Measurements from ENCODE around the gene GAREM1.

The GAREM1 gene

DNA sequence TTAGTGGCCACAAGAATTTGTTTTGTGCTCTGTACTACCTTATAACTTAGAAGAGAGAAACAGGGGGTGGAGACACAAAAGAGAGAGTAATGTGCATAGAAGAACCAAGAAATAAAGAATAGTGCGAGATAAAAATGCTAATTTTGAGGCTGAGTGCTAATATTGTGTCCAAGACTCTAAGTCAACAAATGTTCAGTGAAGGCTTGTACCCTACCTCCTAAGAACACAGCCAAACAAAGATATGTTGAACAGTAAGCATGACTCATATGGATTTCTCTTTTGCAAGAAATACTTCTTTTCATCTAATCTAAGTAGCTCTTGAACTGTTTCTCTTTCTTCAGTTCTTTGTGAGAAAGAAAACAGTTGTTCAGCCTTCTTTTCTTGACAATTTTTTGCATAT lies 45.2 kb downstream of the GAREM1 start:
- DNase-seq (ENCODE audit: low read depth, low spot score), result peak; percentile 11

DNA sequence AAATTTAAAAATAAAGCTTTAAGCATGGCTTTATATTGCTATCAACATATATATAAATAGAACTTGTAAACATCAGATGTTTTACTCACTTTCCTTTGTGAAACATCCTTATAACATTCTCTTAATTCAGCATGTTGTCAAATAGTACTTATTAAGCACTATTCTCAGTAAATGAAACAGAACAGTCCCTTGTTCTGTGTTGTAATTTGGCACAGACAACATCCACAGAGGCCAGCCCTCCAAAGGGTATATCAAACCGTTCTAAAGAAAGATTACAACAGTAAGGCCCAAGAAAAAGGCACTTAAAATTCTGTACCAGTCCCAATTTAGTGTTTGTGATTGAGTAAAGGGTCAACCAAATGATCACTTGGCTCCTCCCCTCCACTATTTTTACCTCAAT lies 46.0 kb downstream of the GAREM1 start:
- no peak for DNase-seq (ENCODE audit: low read depth, low spot score)

DNA sequence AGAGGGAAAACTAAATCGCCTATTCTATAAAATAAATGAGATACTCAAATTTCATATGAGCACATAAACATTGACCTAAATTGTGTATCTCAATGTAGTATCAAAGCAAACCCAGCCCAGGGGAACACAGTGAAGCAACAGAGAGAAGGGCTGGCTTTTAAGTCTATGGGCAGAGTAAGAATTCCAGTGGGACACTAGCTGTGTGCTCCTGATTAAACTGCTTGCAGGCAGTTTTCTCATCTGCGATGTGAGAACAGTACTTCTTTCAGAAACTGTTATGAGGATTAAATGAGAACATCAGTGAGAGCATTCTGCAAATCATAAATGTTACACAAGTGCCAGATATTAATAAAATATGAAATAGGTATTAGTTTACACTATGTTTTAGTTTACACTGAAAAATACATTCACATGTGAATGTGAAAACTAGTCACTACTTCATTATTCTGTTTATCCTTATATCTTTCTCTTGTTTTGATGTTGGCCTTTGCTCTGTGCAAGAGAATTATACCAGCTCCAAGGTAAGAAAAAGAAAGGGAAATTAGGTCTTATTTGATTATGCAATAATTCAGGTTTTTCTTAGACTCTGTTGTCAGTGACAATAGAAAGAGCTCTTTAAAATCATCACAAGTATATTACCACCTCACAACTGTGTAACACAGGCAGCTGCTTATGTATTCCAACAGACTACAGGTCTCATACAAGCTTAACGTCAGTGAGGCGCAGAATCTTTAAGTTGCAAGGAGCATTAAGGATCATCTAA lies 47.5 kb downstream of the GAREM1 start:
- no peak for DNase-seq (ENCODE audit: low read depth, low spot score)

DNA sequence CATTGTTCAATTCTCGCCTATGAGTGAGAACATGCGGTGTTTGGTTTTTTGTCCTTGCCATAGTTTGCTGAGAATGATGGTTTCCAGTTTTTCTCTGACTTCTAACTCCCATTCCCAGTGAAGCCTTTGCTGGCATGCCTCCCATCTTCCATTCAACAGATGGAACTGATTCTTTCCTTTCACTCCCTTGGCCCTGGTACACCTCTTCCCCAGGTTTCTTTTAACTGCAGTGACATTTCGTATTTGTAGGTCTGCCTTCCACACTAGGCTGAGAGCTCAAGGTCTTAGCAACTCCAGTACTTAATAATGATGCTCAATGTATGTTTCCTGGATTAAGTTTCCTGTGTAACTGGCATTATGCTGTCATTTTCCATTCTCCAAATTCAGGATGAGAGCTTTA lies 48.5 kb downstream of the GAREM1 start:
- DNase-seq (ENCODE audit: low read depth, low spot score), result no peak

DNA sequence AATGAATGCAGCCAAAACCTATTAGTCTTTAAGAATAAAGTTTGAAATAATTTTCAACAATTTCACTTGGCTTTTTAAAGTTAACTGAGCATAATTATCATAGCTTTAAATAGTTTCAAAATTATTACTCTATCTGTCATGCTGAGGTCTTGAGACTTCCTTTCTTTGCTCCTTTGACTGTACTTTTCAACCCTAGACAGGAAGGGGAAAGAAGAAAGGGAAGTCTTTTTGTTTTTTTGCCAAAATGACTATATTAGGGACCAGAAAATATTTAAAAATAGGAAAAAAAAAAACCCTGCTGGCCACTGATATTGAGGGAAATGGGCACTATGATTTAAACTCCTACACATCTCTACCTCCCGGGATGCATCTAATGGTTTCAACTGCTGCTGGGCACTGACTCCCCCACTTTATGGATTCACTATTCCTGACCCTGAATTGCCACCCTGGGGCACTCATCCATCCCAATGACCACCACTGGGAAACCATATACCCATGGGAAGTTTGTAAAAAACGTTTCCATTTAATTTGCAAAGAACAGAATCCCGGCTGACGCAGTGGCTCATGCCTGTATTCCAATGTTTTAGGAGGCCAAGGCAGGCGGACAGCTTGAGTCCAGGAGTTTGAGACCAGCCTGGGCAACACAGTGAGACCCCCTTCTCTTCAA lies 50.5 kb downstream of the GAREM1 start:
- DNase-seq (ENCODE audit: low read depth, low spot score), result no peak

DNA sequence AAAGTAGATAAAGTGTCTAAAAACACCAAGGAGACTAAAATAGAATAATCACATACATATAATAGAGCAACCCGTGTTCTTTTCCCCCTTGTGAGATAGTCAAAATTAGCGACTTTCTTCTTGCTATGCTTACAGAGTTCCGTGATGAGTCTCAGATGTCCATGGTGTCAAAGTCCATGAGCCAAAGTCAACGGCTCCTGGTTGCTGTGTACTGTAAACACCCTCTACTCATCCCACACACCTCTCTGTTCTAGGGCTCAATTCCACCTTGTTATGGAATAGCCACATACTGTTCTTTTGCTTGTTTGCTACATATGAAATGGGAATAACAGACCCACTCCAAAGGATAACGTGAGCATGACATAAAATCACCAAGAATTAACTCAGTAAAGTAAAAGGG lies 52.5 kb downstream of the GAREM1 start:
- DNase-seq (ENCODE audit: low read depth, low spot score), result no peak

DNA sequence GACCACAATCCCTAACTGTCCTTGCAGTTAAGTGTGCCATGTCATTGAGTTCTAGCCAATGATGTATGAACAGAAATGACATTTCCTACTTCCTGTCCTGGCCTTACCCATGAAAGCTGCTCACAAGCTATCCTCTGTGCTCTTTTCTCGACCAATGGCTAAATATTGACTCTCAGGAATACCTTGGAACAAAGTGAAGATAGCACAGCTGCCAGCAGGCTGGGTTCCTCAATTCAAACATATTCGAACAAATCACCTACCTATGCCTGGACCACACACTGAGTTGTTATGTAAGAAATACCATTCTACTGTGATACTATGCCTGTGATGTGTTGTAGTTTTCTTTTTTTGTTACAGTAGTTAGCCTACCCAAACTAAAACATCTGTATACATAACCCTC lies 65.1 kb downstream of the GAREM1 start:
- no peak for DNase-seq (ENCODE audit: low read depth, low spot score)

DNA sequence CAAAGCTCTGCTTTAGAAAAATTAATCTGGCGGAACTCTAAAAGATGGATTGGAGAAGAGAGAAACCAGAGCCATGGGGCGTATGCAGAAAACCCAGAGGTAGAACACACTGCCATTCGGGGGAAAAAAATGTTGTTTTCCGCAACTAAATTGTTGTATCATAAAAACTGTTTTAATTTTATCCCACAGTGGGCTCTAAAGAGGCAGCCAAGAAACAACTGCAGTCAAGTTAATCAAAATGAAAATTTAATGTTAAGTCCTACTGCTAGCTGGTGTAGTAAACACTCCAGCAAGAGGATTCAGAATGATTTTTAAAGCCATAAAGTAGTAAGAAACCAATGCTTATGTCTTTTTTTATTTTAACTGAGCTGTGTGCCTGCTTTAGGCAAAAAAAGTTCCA lies 69.1 kb downstream of the GAREM1 start:
- no peak for DNase-seq (ENCODE audit: low read depth, low spot score)

DNA sequence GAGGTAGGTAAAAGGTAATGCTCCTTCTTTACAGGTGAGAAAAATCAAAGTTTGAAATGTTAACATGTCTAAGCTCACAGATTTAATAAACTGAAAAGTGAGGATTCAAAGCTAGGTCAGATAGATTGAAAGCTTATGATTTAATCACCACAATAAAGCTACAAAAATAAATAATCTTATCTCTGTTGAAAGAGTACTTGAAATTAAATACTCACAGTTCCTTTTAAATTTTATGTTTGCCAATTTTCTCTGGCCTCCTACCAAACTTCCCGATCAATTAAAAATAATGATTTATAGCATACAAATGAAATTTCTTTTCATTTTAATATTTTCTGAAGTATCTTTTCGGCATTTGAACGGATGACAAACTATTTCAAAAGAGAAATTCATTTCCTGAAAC lies 77.3 kb downstream of the GAREM1 start:
- no peak for DNase-seq (ENCODE audit: low read depth, low spot score)

DNA sequence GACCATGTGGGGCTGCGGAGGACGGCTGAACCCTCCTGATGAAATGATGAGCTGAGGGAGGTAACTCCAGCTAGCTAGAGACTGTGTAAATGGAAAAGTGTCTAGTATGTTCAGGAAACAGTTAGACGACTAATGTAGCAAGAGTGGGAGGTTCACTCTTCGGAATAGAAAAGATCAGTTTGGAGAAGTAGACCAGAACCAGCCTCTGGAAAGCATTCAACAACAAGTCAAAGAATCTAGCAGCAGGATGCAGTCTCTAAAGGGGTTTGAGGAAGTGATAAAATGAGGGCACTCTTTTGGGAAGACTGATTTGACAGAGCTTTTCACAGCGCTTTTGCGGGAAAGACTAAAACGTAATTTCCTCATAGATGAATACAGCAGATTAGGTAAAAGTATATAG lies 79.6 kb downstream of the GAREM1 start:
- DNase-seq (ENCODE audit: low read depth, low spot score), result no peak

DNA sequence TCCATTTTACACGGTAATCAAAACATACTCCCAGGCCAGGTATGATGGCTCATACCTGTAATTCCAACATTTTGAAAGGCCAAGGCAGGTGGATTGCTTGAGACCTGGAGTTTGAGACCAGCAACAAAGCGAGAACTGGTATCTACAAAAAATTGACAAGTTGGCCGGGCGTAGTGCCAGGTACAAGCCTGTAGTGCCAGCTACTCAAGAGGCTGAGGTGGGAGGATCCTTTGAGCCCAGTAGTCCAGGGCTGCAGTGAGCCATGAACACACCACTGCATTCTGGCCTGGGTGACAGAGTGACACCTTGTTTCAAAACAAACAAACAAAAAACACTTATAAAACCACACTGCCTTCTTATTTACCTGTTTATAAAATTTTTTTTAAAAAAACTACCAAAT lies 80.8 kb downstream of the GAREM1 start:
- no peak for DNase-seq (ENCODE audit: low read depth, low spot score)

DNA sequence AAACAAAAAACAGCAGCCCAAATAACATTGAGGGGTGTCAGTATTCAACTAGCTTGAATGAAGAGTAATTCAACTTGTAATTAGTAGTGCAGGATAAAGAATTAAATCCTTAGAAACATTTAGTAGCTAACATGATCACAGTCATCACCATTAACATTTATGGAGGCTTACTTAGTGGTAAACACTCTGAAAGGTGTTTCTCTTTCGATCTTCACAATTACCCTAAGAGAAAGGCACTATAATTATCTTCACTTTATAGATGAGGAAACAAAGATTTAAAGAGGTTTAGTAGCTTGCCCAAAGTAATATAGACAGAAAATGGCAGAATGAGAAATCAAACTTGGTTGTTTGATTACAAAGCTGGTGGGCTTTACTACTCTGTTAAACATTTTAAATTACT lies 81.5 kb downstream of the GAREM1 start:
- no peak for DNase-seq (ENCODE audit: low read depth, low spot score)

DNA sequence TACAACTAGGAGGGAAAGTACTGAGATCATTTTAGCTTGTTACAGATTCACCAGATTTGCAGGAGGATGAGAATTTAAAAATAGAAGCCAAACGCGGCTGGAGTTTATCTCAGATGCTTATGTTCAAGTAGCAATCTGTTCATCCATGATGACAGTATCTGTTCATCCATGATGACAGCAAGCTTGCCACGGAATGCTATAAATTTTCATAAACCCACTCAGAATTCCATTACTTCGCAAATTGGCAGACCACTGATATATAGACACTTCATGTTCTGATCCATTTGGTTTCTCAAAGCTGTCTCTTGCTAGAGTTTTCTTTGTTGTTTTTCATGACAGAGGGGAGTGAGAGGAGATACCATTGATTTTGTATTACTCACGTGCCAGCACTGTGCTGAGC lies 84.2 kb downstream of the GAREM1 start:
- DNase-seq (ENCODE audit: low read depth, low spot score), result no peak

DNA sequence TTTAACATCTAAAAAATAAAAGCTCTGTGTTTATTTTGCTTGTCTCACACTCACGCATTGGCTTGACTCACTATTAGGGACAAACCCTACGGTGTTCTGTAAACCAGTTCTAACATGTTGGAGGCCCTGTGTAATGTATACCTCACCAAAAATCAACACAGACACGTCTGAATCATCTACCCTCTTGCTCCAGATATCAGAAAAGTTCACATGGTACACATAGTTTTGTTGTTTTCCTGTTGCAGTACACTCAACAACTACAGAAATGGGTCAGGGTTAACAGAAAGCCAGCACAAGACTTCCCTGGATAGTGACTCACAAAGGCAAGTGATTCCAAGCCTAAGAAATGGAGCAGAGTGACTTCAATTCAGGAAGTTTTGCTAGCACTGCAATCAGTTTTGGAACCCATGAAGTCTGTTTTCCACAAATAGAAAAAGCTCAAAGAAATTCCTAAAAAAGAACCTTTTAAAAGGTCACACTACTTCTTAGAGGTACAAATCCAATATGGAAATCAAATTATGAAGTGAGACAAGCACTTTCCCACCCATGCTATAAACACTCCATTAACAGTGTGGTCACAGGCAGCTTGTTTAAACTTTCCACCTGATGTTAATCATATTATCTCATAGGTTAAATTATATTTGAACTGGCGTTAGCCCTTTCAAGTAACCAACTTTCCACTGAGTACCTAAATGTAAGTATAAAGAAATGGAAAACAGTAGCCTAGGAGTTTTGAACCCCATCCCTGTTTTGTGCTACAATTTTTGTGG lies 87.4 kb downstream of the GAREM1 start:
- peak; percentile 33 for DNase-seq (ENCODE audit: low read depth, low spot score)

DNA sequence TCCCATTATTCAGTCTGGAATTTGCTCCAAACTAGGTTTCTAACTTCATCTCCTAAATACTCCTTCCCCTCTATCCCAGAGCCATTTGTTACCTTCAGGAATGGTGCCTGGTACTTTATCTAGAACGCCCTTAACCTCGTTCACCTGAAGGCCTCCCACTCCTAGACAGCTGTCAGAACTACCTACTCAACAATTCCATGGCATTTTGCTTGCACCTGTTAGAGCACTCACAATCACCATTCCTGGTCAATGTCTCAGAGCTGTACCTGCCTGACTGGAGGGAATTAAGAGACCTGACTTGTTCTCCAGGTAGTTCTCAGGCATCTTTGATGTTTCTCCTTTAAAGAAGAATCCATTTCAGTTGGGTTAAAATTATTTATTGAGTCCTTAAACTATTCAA lies 88.9 kb downstream of the GAREM1 start:
- no peak for DNase-seq (ENCODE audit: low read depth, low spot score)

DNA sequence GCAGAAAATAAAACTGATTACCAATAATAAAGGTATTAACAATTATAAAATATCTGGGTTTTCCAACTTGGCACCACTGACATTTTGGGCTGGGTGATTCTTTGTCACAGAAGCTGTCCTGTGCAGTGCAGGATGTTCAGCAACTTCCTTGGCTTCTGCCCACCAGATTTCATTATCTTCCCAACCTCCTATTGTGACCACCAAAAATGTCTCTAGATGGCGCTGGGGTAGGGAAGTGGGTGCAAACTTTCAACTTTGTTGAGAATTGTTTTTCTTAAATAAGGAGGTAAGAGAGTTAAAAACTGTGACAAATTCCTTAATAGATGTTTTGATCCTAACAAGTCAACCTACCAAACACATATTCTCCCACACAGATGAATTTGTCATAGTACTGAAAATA lies 90.1 kb downstream of the GAREM1 start:
- DNase-seq (ENCODE audit: low read depth, low spot score), result no peak

DNA sequence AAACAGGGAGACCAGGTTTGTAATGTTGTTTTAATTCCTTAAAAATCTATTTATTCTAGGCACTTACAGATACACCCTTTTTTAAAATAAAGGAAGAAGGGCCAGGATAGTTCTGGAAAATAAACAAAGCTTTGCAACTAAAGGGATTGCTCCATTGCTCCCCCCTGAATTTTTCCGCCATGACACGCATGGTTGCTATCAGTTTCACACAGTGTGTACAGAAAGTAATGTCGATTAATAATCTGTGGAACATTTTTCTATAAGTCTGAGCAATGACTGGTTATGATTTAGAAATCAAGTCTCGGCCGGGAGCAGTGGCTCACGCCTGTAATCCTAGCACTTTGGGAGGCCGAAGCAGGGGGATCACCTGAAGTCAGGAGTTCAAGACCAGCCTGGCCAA lies 90.8 kb downstream of the GAREM1 start:
- DNase-seq (ENCODE audit: low read depth, low spot score), result no peak

DNA sequence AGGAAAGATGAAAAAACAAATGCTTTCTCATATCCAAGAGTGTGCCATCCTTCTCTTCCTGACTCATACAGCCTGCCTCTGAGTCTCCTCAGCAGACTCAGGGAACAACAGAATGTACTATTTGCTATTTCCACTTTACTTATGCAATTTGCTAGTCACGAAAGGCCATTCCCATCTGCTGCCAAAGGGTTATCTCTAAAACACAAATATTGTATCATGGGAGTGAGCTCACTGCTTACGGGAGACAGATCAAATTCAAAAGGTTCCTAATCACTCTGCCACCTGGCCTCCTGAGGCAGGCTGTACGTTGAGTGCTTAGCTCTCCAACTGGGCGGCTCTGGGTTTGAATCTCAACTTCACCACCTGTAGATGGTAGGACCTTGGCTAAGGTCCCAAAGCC lies 92.0 kb downstream of the GAREM1 start:
- DNase-seq (ENCODE audit: low read depth, low spot score), result no peak

DNA sequence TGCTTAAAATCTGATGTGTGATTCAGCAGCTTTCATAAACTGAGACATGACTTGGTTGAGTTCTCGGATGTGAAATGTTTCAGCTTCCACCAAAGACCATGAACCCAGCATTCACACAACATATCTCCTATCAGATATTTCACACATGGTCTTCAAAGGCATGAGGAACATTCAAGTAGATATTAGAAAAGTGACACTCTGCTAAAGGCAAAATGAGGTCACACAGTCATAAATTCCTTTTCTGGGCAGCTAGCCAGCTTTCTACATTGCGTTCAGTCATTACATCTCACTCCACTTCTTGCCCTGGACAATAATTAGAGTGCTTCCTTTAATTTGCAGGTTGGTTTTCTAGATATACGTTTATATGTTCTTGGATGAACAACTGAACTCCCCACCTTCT lies 96.7 kb downstream of the GAREM1 start:
- no peak for DNase-seq (ENCODE audit: low read depth, low spot score)

DNA sequence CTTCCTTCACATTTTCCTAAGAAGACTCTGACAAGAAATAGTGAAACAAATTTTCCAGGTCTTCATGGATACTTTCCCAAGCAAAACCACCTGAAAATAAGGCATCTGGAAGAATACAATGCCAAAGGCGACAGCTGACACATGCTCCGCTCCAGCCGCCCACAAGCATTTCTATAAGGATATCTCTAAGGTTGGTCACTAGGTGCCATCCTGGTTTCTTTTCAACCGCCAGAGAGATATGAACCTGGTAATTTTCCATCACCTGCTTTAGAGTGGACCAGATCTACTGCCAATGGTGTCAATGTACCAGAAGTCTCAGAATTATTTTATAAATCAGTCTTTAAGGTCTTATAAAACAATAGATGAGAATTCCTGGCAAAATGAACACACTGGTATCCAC lies 97.2 kb downstream of the GAREM1 start:
- no peak for DNase-seq (ENCODE audit: low read depth, low spot score)

DNA sequence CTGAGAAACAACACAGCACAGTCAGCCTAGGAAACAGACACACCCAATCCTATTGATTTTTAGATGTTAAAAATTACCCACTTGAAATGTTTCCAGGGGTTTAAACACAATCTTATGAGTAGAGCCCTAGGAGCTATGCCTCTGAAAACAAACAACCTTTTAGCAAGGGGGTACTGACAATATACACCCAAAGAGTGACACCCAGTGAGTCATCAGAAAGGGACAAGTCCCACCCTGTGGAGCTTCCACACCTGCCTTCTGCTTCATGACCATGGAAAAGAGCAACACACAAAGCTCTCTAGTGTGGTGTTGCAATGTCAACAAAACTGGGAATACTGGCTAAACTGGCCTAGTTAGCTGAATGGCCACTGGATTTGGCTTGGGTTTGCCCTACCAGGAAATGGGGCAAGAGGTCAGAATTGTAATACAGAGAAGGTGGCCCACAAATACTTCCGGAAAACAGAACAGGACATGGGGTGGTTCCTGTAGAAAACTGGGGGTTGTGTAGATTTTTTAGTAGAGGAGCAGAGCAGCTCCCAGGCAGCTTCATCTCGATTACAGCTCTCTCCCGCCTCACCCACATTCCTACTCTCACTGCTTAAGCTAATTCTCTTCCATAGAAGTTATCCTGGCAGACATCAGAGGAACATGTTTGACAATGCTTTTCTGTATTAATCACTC lies 98.2 kb downstream of the GAREM1 start:
- no peak for DNase-seq (ENCODE audit: low read depth, low spot score)

DNA sequence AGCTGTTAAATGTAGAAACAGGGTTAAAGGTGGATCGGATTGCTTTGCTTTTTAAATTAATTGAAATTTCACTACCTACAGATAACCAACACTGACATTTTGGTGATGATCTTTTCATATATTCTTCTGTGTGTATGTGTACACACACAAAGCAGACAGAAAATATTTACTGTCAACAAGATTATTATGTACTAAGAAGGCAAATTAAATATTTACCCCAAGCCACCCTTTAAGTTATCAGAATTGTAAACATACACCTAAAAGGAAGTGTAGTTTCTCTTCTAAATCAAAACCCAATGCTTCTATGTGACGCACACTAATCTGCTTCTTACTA lies 98.7 kb downstream of the GAREM1 start:
- DNase-seq (ENCODE audit: low read depth, low spot score), result no peak
